Measurements from ENCODE around the gene SLC25A17. TPM values are rescaled to one million over a fixed set of nuclear protein-coding genes. Genes with fewer than 3 reads are reported as not detected.
"Not testable (repeated sequence)": the region's sequence is repeated elsewhere in the genome, so short reads cannot be mapped to it uniquely, and the experiment has no call there.

The SLC25A17 gene
- total and polyA plus RNA-seq, 5 donors from 2014 or later, result 12.0 to 32.9 (median 23.3) TPM

- Histone ChIP-seq H3K9me3 (ENCODE audit: control insufficient read depth in 2 of 2, low read length in 2 of 2) (no peaks in the 10 kb centered on the region), H3K27me3 (ENCODE audit: control insufficient read depth, insufficient read depth, low read length) (no peaks in the 10 kb centered on the region), H3K4me3 (ENCODE audit: low read depth, low read length) (peak overlapping the region; percentile 96), H3K4me1 (ENCODE audit: control insufficient read depth, insufficient read depth, low read length, poor library complexity, severe bottlenecking) (peaks cover 44% of the 10 kb centered on the region), H3K27ac (ENCODE audit: insufficient read depth, low read length, poor library complexity, severe bottlenecking) (peak overlapping the region; percentile 98), H3K36me3 (ENCODE audit: control insufficient read depth, insufficient read depth, low read length) (peaks cover 5% of the 10 kb centered on the region)
- H3K27me3 Mint-ChIP-seq, result peaks cover 4% of the 10 kb centered on the region
- ATAC-seq (ENCODE audit: low read depth in 2 of 2), result peak; percentile 1 to 3
- peaks cover 4% of the 10 kb centered on the region for H3K36me3 Mint-ChIP-seq
- H3K4me3 Mint-ChIP-seq, result peak overlapping the region; percentile 93 to 100 (median 98)
- DNase-seq, result peak in 2 of 3 donors; percentile 36 to 57
- peaks cover 19 to 74% (median 49%) of the 10 kb centered on the region in 4 donors for H3K4me1 Mint-ChIP-seq
- peak overlapping the region; percentile 100 for H3K27ac Mint-ChIP-seq
- H3K9me3 Mint-ChIP-seq, result no peaks in the 10 kb centered on the region
These were observed 36.9 kb upstream of the SLC25A17 start for GRCh38 chr22:40855979-40856512.

- Histone ChIP-seq H3K4me3 (ENCODE audit: low read depth, low read length) (peak overlapping the region; percentile 96), H3K9me3 (ENCODE audit: control insufficient read depth in 2 of 2, low read length in 2 of 2) (no peaks in the 10 kb centered on the region), H3K27ac (ENCODE audit: insufficient read depth, low read length, poor library complexity, severe bottlenecking) (peak overlapping the region; percentile 98), H3K36me3 (ENCODE audit: control insufficient read depth, insufficient read depth, low read length) (peaks cover 10% of the 10 kb centered on the region), H3K4me1 (ENCODE audit: control insufficient read depth, insufficient read depth, low read length, poor library complexity, severe bottlenecking) (peaks cover 44% of the 10 kb centered on the region), H3K27me3 (ENCODE audit: control insufficient read depth, insufficient read depth, low read length) (no peaks in the 10 kb centered on the region)
- peaks cover 20 to 73% (median 49%) of the 10 kb centered on the region in 4 donors for H3K4me1 Mint-ChIP-seq
- no peak for ATAC-seq (ENCODE audit: low read depth in 2 of 2)
- H3K9me3 Mint-ChIP-seq, result no peaks in the 10 kb centered on the region
- peak overlapping the region; percentile 93 to 100 (median 98) for H3K4me3 Mint-ChIP-seq
- peaks cover 4% of the 10 kb centered on the region for H3K36me3 Mint-ChIP-seq
- peak overlapping the region; percentile 100 for H3K27ac Mint-ChIP-seq
- no peak for DNase-seq
- H3K27me3 Mint-ChIP-seq, result peaks cover 4% of the 10 kb centered on the region
These were observed 36.2 kb upstream of the SLC25A17 start for GRCh38 chr22:40855071-40855978.

DNA sequence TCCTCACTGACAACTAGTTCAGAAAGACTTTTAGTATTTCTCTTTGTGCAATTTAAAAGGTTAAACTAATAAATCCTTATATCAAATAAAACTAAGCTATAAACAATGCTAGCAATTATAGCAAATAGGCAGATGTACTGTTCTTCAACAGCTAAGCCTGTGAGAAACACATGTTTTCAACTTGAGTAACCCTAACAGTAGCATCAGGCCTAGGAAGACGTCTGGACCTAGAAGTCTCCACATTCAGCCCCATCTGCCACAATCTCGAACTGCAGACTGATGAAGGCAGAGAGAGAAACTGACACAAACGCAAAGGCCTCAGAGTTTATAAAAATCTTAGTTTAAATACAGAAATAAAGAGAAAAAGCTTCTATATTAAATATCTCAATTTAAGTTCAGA, 34.8 kb upstream of the SLC25A17 start:
- Mint-ChIP-seq H3K27ac (peak overlapping the region in 2 of 3 donors; percentile 6 to 71), H3K27me3 (peaks cover 4% of the 10 kb centered on the region)
- peaks cover 44% of the 10 kb centered on the region for H3K4me1 ChIP-seq (ENCODE audit: control insufficient read depth, insufficient read depth, low read length, poor library complexity, severe bottlenecking)

DNA sequence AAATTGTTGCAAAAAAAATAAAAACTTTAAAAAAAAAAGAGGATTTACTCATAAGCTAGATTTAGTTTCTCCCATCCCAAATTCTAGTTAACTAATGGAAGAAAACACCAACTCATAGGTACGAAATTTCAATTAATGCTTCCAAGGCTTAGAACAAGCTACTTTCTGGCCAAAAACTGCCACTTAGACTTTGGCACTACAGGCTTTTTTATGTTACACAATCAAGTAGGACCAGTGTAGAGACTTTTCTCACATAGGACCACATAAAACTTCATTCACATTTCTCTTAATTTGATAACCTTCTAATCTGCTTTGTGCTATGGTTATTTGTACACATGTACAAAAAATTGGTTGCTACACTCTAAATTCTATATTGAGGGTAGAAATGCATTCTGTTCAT, 34.2 kb upstream of the SLC25A17 start:
- Histone ChIP-seq H3K4me1 (ENCODE audit: control insufficient read depth, insufficient read depth, low read length, poor library complexity, severe bottlenecking) (peaks cover 44% of the 10 kb centered on the region), H3K27me3 (ENCODE audit: control insufficient read depth, insufficient read depth, low read length) (no peaks in the 10 kb centered on the region), H3K36me3 (ENCODE audit: control insufficient read depth, insufficient read depth, low read length) (peaks cover 23% of the 10 kb centered on the region), H3K9me3 (ENCODE audit: control insufficient read depth in 2 of 2, low read length in 2 of 2) (no peaks in the 10 kb centered on the region), H3K27ac (ENCODE audit: insufficient read depth, low read length, poor library complexity, severe bottlenecking) (no peak overlapping the region), H3K4me3 (ENCODE audit: low read depth, low read length) (peak overlapping the region; percentile 96)
- Mint-ChIP-seq H3K27ac (peak overlapping the region in 2 of 3 donors; percentile 6 to 71), H3K36me3 (peaks cover 4% of the 10 kb centered on the region), H3K27me3 (peaks cover 4% of the 10 kb centered on the region), H3K4me1 (peaks cover 22 to 65% (median 46%) of the 10 kb centered on the region in 4 donors), H3K9me3 (no peaks in the 10 kb centered on the region), H3K4me3 (peak overlapping the region; percentile 39 to 93 (median 76))
- ATAC-seq (ENCODE audit: low read depth in 2 of 2) (no peak), DNase-seq (no peak)

More for the DNA sequence above, 34.8 kb upstream of the SLC25A17 start:
- ATAC-seq (ENCODE audit: low read depth in 2 of 2), result no peak
- no peak for DNase-seq
- Histone ChIP-seq H3K27me3 (ENCODE audit: control insufficient read depth, insufficient read depth, low read length) (no peaks in the 10 kb centered on the region), H3K9me3 (ENCODE audit: control insufficient read depth in 2 of 2, low read length in 2 of 2) (no peaks in the 10 kb centered on the region), H3K4me3 (ENCODE audit: low read depth, low read length) (peak overlapping the region; percentile 96), H3K27ac (ENCODE audit: insufficient read depth, low read length, poor library complexity, severe bottlenecking) (peak overlapping the region; percentile 37), H3K36me3 (ENCODE audit: control insufficient read depth, insufficient read depth, low read length) (peaks cover 19% of the 10 kb centered on the region)
- no peaks in the 10 kb centered on the region for H3K9me3 Mint-ChIP-seq
- H3K4me3 Mint-ChIP-seq, result peak overlapping the region; percentile 27 to 93 (median 70)
- peaks cover 4% of the 10 kb centered on the region for H3K36me3 Mint-ChIP-seq
- peaks cover 22 to 70% (median 47%) of the 10 kb centered on the region in 4 donors for H3K4me1 Mint-ChIP-seq

DNA sequence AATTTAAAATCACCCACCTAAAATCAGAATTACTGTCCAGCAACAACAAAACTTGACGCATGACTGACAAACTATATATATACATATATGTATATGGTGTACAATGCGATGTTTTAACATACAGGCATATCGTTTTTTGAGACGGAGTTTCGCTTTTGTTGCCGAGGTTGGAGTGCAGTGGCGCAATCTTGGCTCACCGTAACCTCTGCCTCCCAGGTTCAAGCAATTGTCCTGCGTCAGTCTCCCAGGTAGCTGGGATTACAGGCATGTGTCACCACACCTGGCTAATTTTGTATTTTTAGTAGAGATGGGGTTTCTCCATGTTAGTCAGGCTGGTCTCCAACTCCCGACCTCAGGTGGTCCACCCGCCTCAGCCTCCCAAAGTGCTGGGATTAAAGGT, 26.7 kb upstream of the SLC25A17 start:
- not testable (repeated sequence) for H3K27me3 ChIP-seq (ENCODE audit: control insufficient read depth, insufficient read depth, low read length); ATAC-seq (ENCODE audit: low read depth in 2 of 2); H3K4me3 Mint-ChIP-seq; H3K9me3 Mint-ChIP-seq; H3K27me3 Mint-ChIP-seq; H3K4me1 ChIP-seq (ENCODE audit: control insufficient read depth, insufficient read depth, low read length, poor library complexity, severe bottlenecking); H3K27ac Mint-ChIP-seq; H3K9me3 ChIP-seq (ENCODE audit: control insufficient read depth in 2 of 2, low read length in 2 of 2); H3K4me3 ChIP-seq (ENCODE audit: low read depth, low read length); DNase-seq; H3K27ac ChIP-seq (ENCODE audit: insufficient read depth, low read length, poor library complexity, severe bottlenecking)
- Mint-ChIP-seq H3K36me3 (peaks cover 32% of the 10 kb centered on the region), H3K4me1 (peaks cover 11 to 21% (median 18%) of the 10 kb centered on the region in 4 donors)
- peaks cover 78% of the 10 kb centered on the region for H3K36me3 ChIP-seq (ENCODE audit: control insufficient read depth, insufficient read depth, low read length)

DNA sequence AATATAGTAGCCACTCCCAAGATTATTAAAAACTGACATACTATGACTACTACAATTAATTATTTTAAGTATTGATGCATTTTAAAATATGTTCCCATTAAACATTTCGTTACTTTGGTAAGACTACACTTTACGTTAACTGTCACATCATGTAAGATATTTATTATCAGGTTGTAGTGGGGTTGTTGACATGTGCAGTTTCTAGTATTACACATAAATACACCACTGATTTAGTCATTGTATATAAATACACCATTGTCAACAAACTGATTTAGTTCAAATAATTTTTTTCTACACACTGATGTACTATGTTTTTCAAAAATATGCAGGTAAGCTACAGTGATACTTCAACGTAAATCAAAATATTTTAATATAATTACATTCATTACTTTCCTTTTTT, 25.8 kb upstream of the SLC25A17 start:
- H3K9me3 ChIP-seq (ENCODE audit: control insufficient read depth in 2 of 2, low read length in 2 of 2), result no peaks in the 10 kb centered on the region
- Mint-ChIP-seq H3K27me3 (no peaks in the 10 kb centered on the region), H3K9me3 (no peaks in the 10 kb centered on the region), H3K4me1 (peaks cover 12 to 19% (median 16%) of the 10 kb centered on the region in 4 donors), H3K4me3 (no peak overlapping the region), H3K36me3 (peaks cover 41% of the 10 kb centered on the region), H3K27ac (no peak overlapping the region)
- H3K27ac ChIP-seq (ENCODE audit: insufficient read depth, low read length, poor library complexity, severe bottlenecking), result no peak overlapping the region
- H3K36me3 ChIP-seq (ENCODE audit: control insufficient read depth, insufficient read depth, low read length), result peaks cover 79% of the 10 kb centered on the region
- no peak overlapping the region for H3K4me3 ChIP-seq (ENCODE audit: low read depth, low read length)
- H3K4me1 ChIP-seq (ENCODE audit: control insufficient read depth, insufficient read depth, low read length, poor library complexity, severe bottlenecking), result no peaks in the 10 kb centered on the region
- H3K27me3 ChIP-seq (ENCODE audit: control insufficient read depth, insufficient read depth, low read length), result no peaks in the 10 kb centered on the region
- DNase-seq, result no peak
- no peak for ATAC-seq (ENCODE audit: low read depth in 2 of 2)

DNA sequence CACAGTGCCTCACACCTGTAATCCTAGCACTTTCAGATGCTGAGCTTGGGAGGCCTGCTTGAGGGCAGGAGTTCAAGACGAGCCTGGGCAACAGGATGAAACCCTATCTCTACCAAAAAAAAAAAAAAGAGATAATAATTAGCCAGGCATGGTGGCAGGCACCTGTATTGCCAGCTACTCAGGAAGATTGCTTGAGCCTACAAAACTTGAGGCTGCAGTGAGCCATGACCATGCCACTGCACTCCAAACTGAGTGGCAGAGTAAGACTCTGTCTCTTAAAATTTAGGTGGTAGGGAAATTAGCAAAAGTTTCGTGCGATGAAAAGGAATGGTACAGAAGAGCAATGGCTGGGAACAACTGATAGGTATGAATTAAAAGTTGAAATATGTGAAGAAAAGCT, 19.3 kb upstream of the SLC25A17 start:
- no peaks in the 10 kb centered on the region for H3K27me3 Mint-ChIP-seq
- H3K4me3 ChIP-seq (ENCODE audit: low read depth, low read length), result no peak overlapping the region
- H3K9me3 Mint-ChIP-seq, result no peaks in the 10 kb centered on the region
- no peaks in the 10 kb centered on the region for H3K9me3 ChIP-seq (ENCODE audit: control insufficient read depth in 2 of 2, low read length in 2 of 2)
- no peak for DNase-seq
- H3K4me1 ChIP-seq (ENCODE audit: control insufficient read depth, insufficient read depth, low read length, poor library complexity, severe bottlenecking), result no peaks in the 10 kb centered on the region
- peaks cover 48% of the 10 kb centered on the region for H3K36me3 Mint-ChIP-seq
- H3K4me1 Mint-ChIP-seq, result peaks cover 11 to 26% (median 17%) of the 10 kb centered on the region in 4 donors
- no peak overlapping the region for H3K27ac ChIP-seq (ENCODE audit: insufficient read depth, low read length, poor library complexity, severe bottlenecking)
- H3K36me3 ChIP-seq (ENCODE audit: control insufficient read depth, insufficient read depth, low read length), result peaks cover 90% of the 10 kb centered on the region
- peak overlapping the region in 1 of 3 donors; percentile 54 for H3K27ac Mint-ChIP-seq
- H3K27me3 ChIP-seq (ENCODE audit: control insufficient read depth, insufficient read depth, low read length), result no peaks in the 10 kb centered on the region
- no peak overlapping the region for H3K4me3 Mint-ChIP-seq
- ATAC-seq (ENCODE audit: low read depth in 2 of 2), result no peak

Measured in CD4-positive, CD25-positive, alpha-beta regulatory T cell (primary cell).